ENCODE measurements around the gene MTUS2.

MTUS2 gene

DNA sequence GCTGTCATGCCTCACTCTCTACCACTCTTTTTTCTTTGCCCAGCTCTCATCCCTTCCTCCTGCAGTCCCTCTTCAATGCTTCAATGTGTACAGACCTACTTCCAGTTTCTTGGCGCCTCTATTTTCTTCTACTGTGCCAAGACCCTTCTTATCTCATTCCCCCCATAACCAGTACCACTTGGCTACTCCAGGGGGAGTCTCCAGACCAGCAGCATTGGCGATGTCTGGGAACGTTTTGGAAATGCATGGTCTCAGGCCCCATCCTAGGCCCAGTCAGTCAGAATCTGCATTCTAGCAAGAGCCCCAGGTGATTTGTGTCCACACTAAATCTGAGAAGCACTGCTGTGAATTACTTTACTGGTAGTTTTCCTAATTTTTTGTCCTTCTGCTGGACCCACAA, 577.1 kb downstream of the MTUS2 start:
- DNase-seq (ENCODE audit: low read depth in 2 of 2), result no peak

DNA sequence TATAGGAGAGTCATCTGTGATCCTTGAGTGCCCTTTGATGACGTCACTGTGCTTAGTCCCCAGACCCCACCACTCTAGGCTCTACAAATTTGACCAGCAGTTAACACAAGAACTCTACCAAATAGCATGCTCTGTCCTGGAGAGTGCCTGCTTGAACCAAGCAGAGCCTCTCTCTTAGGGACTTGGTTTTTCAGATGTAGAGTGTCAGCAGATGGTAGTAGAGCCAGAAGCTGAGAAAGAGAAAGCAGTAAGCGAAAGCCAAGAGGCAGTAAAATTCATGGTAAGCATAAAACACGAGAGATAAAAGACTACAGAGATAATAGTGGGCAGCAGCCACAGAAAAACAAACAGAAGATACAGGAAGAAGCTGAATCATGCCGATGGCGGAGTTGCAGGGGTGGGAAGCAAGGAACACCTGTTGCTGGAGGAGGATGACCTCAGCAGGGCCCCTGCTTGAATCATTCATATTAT, 582.1 kb downstream of the MTUS2 start:
- no peak for DNase-seq (ENCODE audit: low read depth in 2 of 2)

- no peak for DNase-seq (ENCODE audit: low read depth in 2 of 2)
These were observed 585.3 kb downstream of the MTUS2 start for GRCh38 chr13:29405401-29405800.

DNA sequence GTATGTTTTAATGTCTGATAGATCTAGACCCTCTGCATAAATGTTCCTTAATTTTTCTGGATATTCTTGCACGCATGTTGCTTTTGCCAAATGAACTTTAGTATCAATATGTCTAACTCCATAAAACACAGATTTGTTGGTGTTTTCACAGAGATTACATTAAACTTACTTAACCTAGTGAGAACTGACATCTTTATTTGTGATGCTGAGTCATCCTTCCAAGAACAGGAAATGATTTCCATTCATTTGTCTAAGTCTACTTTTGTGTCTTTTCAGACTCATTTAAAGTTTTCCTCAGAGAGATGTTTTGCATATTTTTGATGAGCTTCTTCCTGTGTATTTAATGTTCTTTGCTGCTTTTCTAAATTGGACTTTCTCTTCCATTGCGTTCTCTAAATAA, 591.3 kb downstream of the MTUS2 start:
- no peak for DNase-seq (ENCODE audit: low read depth in 2 of 2)

DNA sequence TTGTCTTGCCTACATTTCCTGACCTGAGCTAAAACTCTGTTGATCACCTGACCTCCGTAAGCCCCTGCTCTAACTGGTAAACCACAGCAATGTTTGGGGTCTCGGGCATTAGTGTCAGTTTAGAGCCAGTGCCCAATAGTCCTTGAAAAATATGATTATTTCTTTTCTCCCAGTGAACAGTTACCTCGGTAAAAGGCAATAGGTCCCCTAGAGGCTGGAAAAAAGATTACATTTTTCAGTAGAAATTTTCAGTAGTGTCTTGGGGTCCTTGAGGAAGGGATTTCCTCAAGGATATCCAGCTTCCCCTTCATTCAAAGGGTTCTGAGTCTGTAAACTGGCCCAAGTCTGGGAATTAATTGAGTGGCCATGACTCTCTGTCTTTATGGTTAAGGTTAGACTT, 597.9 kb downstream of the MTUS2 start:
- DNase-seq (ENCODE audit: low read depth in 2 of 2), result no peak

DNA sequence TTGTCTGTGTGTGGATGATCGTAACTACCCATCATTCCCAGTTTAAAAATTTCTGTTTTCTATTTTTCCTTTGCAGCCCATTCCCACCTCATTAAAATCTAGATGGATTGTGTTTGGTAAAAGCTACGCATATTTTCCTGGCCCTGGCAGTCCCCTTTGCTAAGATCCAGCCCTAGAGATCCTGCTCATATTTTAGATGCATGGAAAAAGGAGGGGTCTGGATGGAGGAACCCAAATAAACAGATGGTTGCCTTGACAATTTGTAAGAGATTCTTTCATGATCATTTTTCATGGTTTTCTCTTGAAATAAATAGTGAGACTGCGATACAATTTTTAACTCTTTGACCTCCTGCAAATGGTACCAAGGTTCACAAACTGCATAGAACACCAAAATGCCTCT, 601.0 kb downstream of the MTUS2 start:
- no peak for DNase-seq (ENCODE audit: low read depth in 2 of 2)

- DNase-seq (ENCODE audit: low read depth in 2 of 2), result no peak
These were observed 601.9 kb downstream of the MTUS2 start for GRCh38 chr13:29422015-29422414.

DNA sequence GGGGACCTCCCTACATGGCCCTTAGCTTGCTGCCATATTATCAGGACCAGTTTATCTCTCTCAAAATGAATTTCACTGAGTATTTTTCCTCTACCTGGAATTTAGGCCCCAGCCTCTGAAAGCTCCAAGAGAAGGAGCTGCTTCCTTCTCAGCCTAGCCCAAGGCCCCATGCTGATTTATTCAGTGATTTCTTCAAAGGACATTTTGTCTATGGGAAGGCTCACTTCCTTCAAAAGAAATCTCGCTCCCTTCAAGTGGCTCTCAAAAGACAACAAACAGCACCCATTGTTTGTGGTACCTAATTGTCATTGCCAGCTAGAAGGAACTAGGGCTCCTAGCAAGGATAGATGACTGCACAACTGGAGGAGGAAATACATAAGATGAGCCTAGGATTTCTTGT, 602.9 kb downstream of the MTUS2 start:
- no peak for DNase-seq (ENCODE audit: low read depth in 2 of 2)

- no peak for DNase-seq (ENCODE audit: low read depth in 2 of 2)
These were observed 607.8 kb downstream of the MTUS2 start for GRCh38 chr13:29427937-29428309.

GRCh38 chr13:29428310-29429181, 608.4 kb downstream of the MTUS2 start:
- no peak for DNase-seq (ENCODE audit: low read depth in 2 of 2)

DNA sequence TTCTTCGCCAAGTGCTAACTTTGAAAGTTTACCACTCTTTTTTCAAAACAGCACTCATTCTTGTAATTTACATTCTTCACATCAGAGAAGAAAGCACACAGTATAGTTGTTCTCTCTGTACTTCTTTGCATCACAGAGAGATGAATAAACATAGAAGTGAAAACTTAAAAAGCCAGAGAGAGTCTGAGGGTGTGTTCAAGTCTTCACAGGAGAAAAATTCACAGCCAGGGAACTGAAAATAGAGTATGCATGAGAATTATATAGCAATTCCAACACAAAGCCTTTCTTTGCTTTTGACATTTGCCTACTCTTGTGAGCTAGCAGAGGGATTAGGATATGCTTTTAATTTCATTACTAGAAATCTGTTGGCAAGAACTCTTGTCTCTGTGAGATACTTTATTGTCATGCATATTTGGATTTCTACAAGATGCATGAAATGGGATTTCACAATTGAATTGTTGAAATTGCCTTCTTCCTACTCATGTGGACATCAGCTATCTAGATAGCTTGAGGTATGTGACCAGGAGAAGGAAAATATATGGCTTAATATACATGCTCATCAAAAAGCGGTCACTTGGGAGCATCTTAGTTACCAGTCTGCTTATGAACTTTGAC, 609.3 kb downstream of the MTUS2 start:
- DNase-seq (ENCODE audit: low read depth in 2 of 2), result no peak

- DNase-seq (ENCODE audit: low read depth in 2 of 2), result no peak
These were observed 614.2 kb downstream of the MTUS2 start for GRCh38 chr13:29434217-29434945.

- no peak for DNase-seq (ENCODE audit: low read depth in 2 of 2)
These were observed 615.2 kb downstream of the MTUS2 start for GRCh38 chr13:29435125-29435911.

DNA sequence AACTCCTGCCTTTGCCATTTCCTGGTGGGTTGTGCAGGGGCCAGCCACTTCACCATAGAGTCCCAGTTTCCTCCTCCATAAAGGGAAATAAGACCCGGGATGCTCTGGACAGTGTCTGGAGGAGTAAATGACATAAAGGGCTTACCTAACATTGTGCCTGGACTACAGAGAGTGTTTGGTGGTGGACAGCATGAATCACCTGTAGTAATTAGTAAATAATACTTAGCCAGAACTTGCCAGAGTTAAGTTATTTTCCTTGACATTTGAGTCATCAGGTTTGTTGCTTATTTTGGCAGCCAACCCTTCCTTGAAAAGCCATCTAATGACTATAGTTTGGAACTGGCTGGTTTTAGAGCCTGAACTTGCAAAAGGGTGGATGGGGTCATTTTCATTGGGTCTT, 616.2 kb downstream of the MTUS2 start:
- DNase-seq (ENCODE audit: low read depth in 2 of 2), result no peak

- no peak for DNase-seq (ENCODE audit: low read depth in 2 of 2)
These were observed 616.7 kb downstream of the MTUS2 start for GRCh38 chr13:29436721-29437280.

DNA sequence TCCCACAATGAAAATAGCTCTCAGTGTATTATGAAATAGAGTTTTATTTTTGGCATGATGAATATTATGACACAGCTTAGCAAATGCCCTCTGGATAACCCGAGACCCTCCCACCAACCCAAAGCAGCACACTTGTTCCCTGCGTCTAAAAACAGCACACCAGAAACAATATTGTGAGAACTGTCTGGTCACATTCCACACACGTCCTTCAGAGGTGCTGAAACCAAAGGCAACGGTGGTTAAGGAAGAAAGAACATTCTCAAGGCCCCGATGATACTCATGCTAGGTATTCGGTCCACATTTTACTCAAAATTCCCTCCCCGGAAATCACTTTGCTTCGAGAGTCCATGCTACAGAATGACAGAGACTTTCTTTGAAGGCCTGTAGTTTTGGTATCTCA, 618.6 kb downstream of the MTUS2 start:
- no peak for DNase-seq (ENCODE audit: low read depth in 2 of 2)

GRCh38 chr13:29439601-29440388, 619.7 kb downstream of the MTUS2 start:
- DNase-seq (ENCODE audit: low read depth in 2 of 2), result no peak

DNA sequence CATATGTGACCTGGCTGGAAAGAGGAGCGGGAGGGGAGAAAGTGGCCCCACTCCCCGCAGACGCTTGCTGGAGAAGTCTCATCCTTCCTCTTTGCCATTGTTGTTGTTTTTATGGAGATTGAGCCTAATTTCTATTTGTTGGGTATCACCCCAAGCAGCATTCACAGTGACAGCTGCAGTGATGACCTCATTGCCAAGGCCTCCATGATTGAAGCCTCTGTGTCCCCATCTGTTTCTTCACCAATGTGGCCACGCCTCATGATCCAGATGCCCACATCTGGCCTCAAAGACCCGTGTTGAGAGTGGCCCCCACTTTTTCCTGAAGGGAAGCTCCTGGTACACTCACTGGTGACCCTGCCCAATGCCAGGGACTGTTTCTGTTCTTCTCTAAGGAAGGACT, 621.2 kb downstream of the MTUS2 start:
- DNase-seq (ENCODE audit: low read depth in 2 of 2), result no peak

DNA sequence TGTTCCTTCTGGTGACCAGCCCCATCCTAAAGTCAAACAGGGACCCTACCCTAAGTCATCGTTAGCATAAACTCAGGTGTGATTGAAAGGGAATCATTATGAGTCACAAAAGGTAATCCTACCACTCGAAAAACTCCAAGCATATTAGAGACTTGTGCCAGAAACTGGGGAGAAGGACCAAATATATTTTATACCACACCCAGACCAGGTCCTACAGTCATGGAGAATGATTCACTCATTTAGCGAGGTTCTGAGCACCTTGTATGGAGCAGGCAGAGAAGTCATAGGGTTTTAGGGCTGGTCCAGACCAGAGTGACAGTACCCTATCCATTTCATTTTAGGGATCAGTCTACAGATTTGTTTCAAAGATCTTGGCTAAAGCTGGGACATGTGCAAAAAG, 625.9 kb downstream of the MTUS2 start:
- no peak for DNase-seq (ENCODE audit: low read depth in 2 of 2)

GRCh38 chr13:29448174-29448573, 628.0 kb downstream of the MTUS2 start:
- DNase-seq (ENCODE audit: low read depth in 2 of 2), result no peak

DNA sequence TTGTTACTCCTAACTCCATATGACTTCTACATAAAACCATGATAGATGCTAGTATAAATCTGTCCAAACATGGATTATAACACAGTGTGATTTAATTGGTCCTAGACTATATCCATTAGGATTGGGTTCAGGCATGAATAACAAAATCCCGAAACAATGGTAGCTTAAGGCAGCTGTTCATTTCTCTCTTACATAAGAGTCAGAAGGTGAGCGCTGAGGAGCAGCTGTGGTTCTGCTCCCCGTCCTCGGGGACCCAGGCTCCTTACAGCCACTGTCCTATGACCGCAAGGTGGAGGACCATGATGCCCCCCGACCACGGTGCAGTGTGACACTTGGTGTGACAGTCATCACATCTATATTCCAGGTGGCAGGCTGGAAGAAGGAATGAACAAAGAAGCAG, 629.6 kb downstream of the MTUS2 start:
- DNase-seq (ENCODE audit: low read depth in 2 of 2), result no peak

Data from stimulated activated CD8-positive, alpha-beta memory T cell treated with anti-CD3 and anti-CD28 coated beads, Interleukin-2, amount 100 ng/mL, for 48 hours (primary cell).